Stimulated activated CD4-positive, alpha-beta T cell treated with anti-CD3 and anti-CD28 coated beads, Interleukin-4, amount 100 ng/mL, for 24 hours (primary cell): ENCODE results near the gene MAP3K1.
A peak's percentile ranks its signal among the peaks of the same experiment; 100 is the strongest.
"Not testable (repeated sequence)": the region's sequence is repeated elsewhere in the genome, so short reads cannot be mapped to it uniquely, and the experiment has no call there.

Experiments
- DNase-seq: peaks from one replicate; pipeline ENCODE4 v3.0.0-alpha.2; 2020

The MAP3K1 gene

DNA sequence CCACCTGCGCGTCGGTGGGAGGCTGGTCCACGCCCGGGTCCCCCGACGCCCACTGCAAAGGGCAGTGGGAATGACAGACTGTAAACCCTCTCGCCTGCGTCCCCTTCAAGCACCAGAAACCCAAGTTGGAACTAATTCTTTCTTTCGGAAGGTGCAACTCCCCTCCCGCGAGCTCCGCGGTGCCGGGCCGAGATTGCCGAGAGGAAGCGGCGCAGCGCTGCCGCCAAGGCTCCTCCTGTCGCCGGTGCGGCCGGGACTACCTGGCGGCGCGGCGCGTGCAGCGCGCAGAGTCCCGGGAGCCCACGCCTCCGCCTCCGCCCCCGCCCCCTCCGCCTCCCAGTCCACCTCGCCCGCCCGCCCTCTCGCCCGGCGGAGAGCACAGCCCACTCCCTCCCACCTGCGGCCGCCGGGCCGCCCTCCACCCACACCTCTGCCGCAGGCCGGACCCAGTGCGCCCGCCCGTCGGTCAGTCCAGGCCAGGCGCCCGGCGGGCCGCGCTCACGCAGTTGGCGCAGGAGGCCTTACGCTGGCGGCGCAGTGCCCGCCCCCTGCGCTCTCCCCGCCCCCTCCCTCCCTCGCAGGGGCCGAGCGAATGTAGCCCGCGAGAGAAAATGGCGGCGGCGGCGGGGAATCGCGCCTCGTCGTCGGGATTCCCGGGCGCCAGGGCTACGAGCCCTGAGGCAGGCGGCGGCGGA is at the start of gene MAP3K1:
MAP3K1 (plus strand) TSS at position 587 of the 695 bp plus-strand sequence; CDS start at position 612, 25 bp downstream.
- DNase-seq, result peak; percentile 74

DNA sequence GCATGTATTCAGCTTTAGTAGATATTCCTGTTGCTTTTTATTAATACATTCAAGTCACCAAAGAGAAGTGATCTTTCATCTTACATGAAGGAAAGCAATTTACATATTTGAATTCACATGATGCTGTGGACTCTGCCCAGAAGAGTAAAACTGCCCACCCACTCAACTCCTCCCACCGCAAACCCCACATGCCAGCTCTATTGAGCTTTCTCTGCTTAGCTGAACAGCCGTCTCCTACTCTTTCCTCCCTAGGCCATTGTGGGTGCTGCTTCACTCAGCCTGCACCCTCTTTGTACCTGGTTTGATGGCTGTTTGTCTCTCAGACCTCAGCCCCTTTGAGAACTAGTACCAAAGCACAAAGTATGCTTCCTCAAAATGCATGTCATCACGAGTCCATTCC is 48.4 kb upstream of the MAP3K1 start:
- DNase-seq, result no peak

GRCh38 chr5:56769875-56770604 is 45.3 kb upstream of the MAP3K1 start:
- no peak for DNase-seq

GRCh38 chr5:56772767-56773166 is 42.6 kb upstream of the MAP3K1 start:
- no peak for DNase-seq

GRCh38 chr5:56774957-56775356 is 40.4 kb upstream of the MAP3K1 start:
- DNase-seq, result no peak

- DNase-seq, result not testable (repeated sequence)
These were observed 39.0 kb upstream of the MAP3K1 start for GRCh38 chr5:56776212-56776846.

DNA sequence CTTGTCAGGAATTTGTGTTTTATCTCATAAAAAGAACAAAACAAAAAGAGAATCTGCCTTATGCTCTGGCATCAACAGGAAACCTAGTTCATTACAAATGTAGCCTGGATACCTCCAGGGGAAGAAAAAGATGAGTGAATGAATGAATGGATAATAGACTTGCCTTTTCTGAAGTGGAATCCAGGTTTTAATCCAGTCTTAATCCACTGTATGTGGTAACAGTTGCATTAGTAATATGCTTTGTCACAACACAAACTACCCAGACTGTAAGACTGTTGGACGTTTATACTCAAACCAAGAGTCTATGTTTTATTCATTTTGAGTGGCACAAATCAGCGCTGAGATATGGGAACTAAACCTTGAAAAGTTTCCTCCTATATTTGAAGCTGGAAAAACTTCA is 32.1 kb upstream of the MAP3K1 start:
- no peak for DNase-seq

DNA sequence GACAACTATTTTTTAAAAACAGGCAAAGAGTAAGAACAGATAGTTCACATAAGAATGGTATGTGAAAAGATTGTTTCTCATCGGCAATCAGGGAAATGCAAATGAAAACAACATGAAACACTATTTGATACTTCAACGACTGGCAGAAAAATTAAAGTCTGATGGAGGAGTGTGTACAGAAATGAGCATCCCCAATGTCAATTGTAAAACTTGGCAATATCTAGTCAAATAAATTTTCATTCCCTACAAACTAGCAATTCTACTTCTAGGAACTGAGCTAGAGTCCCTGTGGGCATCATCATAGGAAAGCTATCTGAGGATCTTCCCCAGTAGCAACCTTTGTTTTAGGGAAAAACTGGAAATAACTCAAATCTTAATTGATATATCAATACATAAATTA is 29.0 kb upstream of the MAP3K1 start:
- DNase-seq, result no peak

GRCh38 chr5:56791396-56791795 is 24.0 kb upstream of the MAP3K1 start:
- DNase-seq, result no peak

- no peak for DNase-seq
These were observed 16.8 kb upstream of the MAP3K1 start for GRCh38 chr5:56798521-56798920.

- no peak for DNase-seq
These were observed 15.2 kb upstream of the MAP3K1 start for GRCh38 chr5:56800186-56800585.

GRCh38 chr5:56801256-56801655 is 14.1 kb upstream of the MAP3K1 start:
- no peak for DNase-seq

DNA sequence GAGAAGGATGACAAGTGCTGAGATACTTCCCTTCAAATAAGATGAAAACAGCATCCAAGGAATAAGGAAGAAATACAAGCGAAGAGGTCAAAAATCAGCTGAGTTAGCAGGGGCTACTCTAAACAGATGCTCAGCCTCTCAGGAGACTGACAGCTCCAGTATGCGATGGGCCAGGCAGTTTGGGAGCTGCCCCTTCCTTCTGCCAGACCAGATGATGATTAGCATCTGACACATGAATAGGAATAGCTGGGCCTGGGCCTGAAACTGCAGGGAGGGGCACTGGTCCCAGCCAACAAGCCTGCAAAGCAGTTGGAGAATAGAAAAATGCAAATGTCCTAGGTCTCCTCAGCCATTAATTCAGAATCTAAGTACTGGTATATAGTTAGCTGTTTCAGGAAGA is 13.1 kb upstream of the MAP3K1 start:
- DNase-seq, result no peak

DNA sequence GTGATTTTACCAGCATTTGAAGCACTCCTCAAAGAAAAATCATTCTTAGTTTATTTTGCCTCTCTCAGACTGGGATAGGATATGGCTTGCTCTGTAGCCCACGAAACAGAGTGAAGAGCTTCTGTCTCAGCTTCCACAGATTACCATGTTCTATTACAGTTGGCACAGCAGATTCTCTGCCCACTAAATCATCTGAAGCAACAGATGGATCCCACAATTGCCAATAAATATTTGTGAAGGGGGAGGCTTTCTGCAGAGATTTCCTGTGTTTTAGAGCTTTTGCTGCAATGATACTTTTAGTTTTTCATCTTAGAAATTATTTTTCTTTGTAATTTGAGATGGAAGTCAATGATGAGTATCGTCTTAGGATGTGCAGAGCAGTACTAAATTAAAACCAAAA is 12.3 kb upstream of the MAP3K1 start:
- no peak for DNase-seq

DNA sequence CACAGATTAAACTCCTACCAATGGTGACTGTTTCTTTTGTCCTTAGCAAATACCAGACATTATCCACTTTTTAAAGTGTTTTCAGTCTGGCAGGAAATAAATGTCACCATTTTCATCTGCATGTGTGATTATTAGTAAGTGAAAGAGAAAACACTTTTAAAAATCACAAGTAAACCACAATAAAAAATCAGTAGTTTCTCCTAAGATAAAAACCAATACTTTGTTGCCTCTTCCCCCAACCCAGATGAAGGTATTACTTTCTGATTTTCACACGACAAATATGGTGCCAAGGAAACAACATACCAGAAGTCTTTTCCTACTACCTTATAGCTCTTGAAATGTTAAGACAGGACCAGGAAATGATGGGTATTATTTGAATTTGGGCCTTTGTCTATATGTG is 11.5 kb upstream of the MAP3K1 start:
- no peak for DNase-seq

DNA sequence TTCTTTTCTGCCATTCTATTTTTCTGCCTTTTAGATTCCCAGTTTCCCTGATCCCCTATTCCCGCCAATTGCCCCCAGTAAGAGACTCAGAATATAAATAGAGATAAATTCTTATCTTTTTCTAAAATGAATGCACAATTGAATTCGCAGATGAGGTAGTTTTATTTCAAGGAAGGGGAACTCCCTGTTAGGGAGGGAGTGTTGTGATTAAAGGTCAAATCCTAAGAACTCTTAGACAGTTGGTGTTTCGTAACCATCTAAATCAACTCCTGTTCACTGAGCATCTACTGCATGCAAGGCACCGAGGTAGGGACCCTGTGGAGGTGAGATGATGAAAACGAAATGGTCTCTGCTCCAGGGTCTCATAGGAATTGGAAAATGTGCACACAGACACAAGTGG is 7.7 kb upstream of the MAP3K1 start:
- no peak for DNase-seq

GRCh38 chr5:56808211-56808610 is 7.1 kb upstream of the MAP3K1 start:
- DNase-seq, result no peak

- DNase-seq, result no peak
These were observed 4.5 kb upstream of the MAP3K1 start for GRCh38 chr5:56810826-56811225.

DNA sequence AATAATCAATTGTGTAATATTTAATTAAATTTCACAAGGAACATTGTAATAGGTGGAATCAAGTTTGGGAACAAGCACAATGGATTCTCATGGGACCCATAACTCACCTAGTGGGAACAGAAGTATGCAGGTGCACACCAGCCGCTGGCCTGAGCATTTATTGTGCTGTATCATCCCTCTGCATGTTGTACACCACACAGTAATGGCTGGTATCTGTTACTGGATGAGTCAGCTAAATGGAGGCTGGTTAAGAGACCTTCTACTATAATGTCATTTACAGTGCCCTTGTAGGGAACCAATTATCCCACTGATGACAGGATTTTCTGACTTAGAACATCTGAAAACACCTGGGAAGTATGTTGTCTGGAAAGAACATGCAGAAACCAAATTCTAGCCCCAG is 3.2 kb upstream of the MAP3K1 start:
- no peak for DNase-seq

GRCh38 chr5:56813302-56813701 is 2.0 kb upstream of the MAP3K1 start:
- DNase-seq, result no peak

DNA sequence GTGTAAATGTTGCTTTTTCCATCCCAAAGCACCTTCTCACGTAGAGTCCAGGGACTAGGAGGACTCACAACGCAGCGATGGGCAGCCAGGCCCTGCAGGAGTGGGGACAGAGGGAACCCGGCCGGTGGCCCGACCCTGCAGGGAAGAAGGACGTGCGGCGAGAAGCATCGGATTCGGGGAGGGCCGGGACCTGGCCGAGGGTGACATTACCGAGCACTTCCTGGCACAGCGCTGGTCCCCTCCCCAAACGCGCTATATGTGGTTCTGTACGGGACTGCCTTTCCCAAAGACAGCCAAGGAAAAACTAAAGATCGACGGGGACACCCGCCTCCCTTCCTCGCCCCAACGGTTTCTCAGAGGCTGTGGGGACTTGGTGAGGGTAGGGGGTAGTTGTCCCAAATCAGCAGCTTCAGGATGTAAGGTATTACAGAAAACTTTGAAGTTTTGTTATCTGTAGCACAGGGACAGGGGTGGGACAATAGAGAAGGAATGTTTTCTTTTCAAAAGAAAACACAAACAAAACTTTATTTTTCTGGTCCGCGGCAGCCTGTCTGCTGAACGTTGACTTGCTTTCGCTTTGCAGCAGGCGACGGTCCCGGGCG is 887 bp upstream of the MAP3K1 start:
- peak; percentile 33 for DNase-seq

DNA sequence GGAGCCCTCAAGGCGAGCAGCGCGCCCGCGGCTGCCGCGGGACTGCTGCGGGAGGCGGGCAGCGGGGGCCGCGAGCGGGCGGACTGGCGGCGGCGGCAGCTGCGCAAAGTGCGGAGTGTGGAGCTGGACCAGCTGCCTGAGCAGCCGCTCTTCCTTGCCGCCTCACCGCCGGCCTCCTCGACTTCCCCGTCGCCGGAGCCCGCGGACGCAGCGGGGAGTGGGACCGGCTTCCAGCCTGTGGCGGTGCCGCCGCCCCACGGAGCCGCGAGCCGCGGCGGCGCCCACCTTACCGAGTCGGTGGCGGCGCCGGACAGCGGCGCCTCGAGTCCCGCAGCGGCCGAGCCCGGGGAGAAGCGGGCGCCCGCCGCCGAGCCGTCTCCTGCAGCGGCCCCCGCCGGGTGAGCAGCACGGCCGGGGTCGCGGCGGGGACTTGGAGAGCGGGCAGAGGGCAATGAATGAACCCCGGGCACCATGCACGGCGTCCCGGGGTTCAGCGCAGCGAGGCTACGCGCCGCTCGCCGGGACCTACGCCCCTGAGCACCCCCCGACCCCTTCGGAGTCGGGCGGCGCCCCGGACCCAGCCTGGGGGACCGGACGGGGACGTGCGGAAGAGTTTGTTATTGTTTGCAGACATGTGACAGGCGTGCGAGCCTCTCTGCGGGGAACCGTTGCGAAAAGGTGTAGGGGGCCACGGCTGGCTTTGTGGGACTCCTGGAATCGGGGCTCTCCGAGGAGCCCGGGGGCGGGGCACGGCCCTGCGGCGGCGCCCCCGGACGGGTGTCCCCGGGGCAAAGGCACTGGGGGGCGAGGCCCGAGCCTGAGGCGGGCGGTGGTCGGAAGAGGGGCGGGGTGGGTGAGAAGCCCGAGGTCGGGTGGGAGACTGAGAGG is 553 bp downstream of the MAP3K1 start:
- DNase-seq, result peak; percentile 50
